ENCODE results near the gene DNM1. TPM values are rescaled to one million over a fixed set of nuclear protein-coding genes. Genes with fewer than 3 reads are reported as not detected.
"Not testable (repeated sequence)": the region's sequence is repeated elsewhere in the genome, so short reads cannot be mapped to it uniquely, and the experiment has no call there.

Gene DNM1
- total RNA-seq, 4 donors from 2014 or later = 6.9 to 11.4 (median 9.0) TPM

- 93 to 98% methylated on average over 7 of the region's 7 CpGs for WGBS, 2 donors
- TF ChIP-seq CTCF (IDR thresholded peaks at IDR 0.05) = no peak
- TF ChIP-seq POLR2A (IDR thresholded peaks at IDR 0.05) = no peak
- no peak overlapping the region for H3K4me3 ChIP-seq (ENCODE audit: low read depth, poor library complexity, severe bottlenecking)
- intact Hi-C loops (cut with DNase I; ENCODE audit: low total_unique reads) = no loop called here
- no peak for DNase-seq (ENCODE audit: low spot score in 2 of 2)
These were observed 21.7 kb downstream of the DNM1 start for GRCh38 chr9:128224877-128225276.

GRCh38 chr9:128225770-128226411, 22.7 kb downstream of the DNM1 start:
- WGBS, 2 donors = 72 to 74% methylated on average over 19 of the region's 19 CpGs
- H3K4me3 ChIP-seq (ENCODE audit: low read depth, poor library complexity, severe bottlenecking) = no peak overlapping the region
- intact Hi-C loops (cut with DNase I; ENCODE audit: low total_unique reads) = no loop called here

GRCh38 chr9:128226412-128226801, 23.2 kb downstream of the DNM1 start:
- H3K4me3 ChIP-seq (ENCODE audit: low read depth, poor library complexity, severe bottlenecking) = no peak overlapping the region

More at GRCh38 chr9:128225770-128226411, 22.7 kb downstream of the DNM1 start:
- no peak for DNase-seq (ENCODE audit: low spot score in 2 of 2)
- TF ChIP-seq POLR2A (IDR thresholded peaks at IDR 0.05) (no peak), CTCF (IDR thresholded peaks at IDR 0.05) (no peak)

GRCh38 chr9:128230897-128231296, 27.7 kb downstream of the DNM1 start:
- DNase-seq (ENCODE audit: low spot score in 2 of 2); intact Hi-C loops (cut with DNase I; ENCODE audit: low total_unique reads); H3K4me3 ChIP-seq (ENCODE audit: low read depth, poor library complexity, severe bottlenecking): not testable (repeated sequence)
- 60 to 70% methylated on average over 7 of the region's 7 CpGs for WGBS, 2 donors

More at GRCh38 chr9:128226412-128226801, 23.2 kb downstream of the DNM1 start:
- TF ChIP-seq CTCF (IDR thresholded peaks at IDR 0.05) (no peak), POLR2A (IDR thresholded peaks at IDR 0.05) (no peak)
- intact Hi-C loops (cut with DNase I; ENCODE audit: low total_unique reads) = no loop called here
- no peak for DNase-seq (ENCODE audit: low spot score in 2 of 2)
- WGBS, 2 donors = 79 to 81% methylated on average over 5 of the region's 5 CpGs

- peak; percentile 86 to 94 for DNase-seq (ENCODE audit: low spot score in 2 of 2)
- TF ChIP-seq CTCF (IDR thresholded peaks at IDR 0.05) (no peak), POLR2A (IDR thresholded peaks at IDR 0.05) (no peak)
- 48% methylated on average over 16 of the region's 16 CpGs for WGBS, 2 donors
- no peak overlapping the region for H3K4me3 ChIP-seq (ENCODE audit: low read depth, poor library complexity, severe bottlenecking)
- intact Hi-C loops (cut with DNase I; ENCODE audit: low total_unique reads) = no loop called here
These were observed 28.7 kb downstream of the DNM1 start for GRCh38 chr9:128231638-128232527.
